Stimulated activated CD4-positive, alpha-beta T cell treated with anti-CD3 and anti-CD28 coated beads, Interleukin-1b, Interleukin-23, amount 100 ng/mL, for 24 hours (primary cell): ENCODE results near the gene HES6.
"Not testable (repeated sequence)": the region's sequence is repeated elsewhere in the genome, so short reads cannot be mapped to it uniquely, and the experiment has no call there.

Source experiments
- DNase-seq, 4 experiments: peaks; one replicate each; pipeline ENCODE4 v3.0.0-alpha.2; 2020; ENCODE audit warnings: low read depth in 4 of 4, low spot score in 1 of 4

Gene HES6

GRCh38 chr2:238274152-238274865 is 34.5 kb upstream of the HES6 start:
- DNase-seq: no peak

- DNase-seq: not testable (repeated sequence)
Observed at GRCh38 chr2:238273433-238273832, 33.6 kb upstream of the HES6 start.

GRCh38 chr2:238272156-238272555 is 32.3 kb upstream of the HES6 start:
- no peak for DNase-seq

GRCh38 chr2:238271686-238272085 is 31.8 kb upstream of the HES6 start:
- not testable (repeated sequence) for DNase-seq

GRCh38 chr2:238271061-238271554 is 31.3 kb upstream of the HES6 start:
- no peak for DNase-seq

- DNase-seq: no peak
Observed at GRCh38 chr2:238270606-238271005, 30.8 kb upstream of the HES6 start.

- no peak for DNase-seq
Observed at GRCh38 chr2:238269741-238270140, 29.9 kb upstream of the HES6 start.

- no peak for DNase-seq
Observed at GRCh38 chr2:238267884-238268680, 28.2 kb upstream of the HES6 start.

- no peak for DNase-seq
Observed at GRCh38 chr2:238267341-238267710, 27.5 kb upstream of the HES6 start.

GRCh38 chr2:238265605-238266004 is 25.8 kb upstream of the HES6 start:
- no peak for DNase-seq

- DNase-seq: no peak
Observed at GRCh38 chr2:238264072-238264460, 24.2 kb upstream of the HES6 start.

GRCh38 chr2:238263204-238264071 is 23.6 kb upstream of the HES6 start:
- DNase-seq: peak in 3 of 4 experiments; percentile 50 to 62 (median 52)

- DNase-seq: no peak
Observed at GRCh38 chr2:238262496-238263122, 22.8 kb upstream of the HES6 start.

- DNase-seq: no peak
Observed at GRCh38 chr2:238261718-238262375, 22.0 kb upstream of the HES6 start.

- DNase-seq: no peak
Observed at GRCh38 chr2:238260883-238261282, 21.0 kb upstream of the HES6 start.

- DNase-seq: no peak
Observed at GRCh38 chr2:238259061-238260020, 19.5 kb upstream of the HES6 start.

- no peak for DNase-seq
Observed at GRCh38 chr2:238257786-238258700, 18.2 kb upstream of the HES6 start.

GRCh38 chr2:238256594-238257104 is 16.8 kb upstream of the HES6 start:
- DNase-seq: peak in 3 of 4 experiments; percentile 31 to 55 (median 48)
